HG02884 (cell line): ENCODE measurements around the gene SOWAHC.

Experiments
- ATAC-seq: cut with Tn5 transposase; IDR thresholded peaks from one replicate; pipeline ENCODE4 v1.9.1; 2021; ENCODE audit warnings: mild to moderate bottlenecking, moderate library complexity; ENCODE audit not compliant: unreplicated experiment

The SOWAHC gene

DNA sequence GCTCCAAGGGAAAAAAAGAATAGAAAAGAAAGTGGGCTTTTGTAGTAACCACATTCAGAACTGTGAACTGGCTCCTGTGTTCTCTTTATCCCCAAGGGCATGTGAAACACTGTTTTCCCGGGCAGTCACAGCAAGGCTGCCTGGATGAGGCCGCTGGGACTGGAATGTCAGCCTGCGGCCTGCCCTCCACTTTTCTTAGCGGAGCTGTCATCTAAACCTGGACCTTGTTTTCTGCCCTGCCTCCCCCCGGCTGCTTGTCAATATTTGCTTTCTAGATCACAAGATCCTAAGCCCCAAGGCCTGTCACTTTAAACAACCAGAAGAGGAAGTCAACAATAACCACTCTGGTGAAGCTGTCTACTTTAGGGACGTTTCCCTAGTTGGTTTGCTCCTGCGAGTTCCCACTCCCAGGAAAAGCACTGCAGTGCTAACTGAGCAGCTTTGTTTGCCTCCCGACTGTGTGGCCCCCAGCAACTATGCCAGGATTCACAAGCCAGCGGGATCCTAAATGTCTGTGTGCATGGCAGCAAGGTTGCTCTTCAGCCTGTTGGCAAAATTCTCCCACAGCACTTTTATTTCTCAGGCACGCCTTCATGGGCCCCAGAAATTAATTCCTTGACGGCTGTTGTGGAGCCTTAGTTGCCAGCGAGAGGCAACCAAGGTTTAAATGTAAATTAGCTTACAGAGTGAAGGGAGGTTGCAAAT is 30.6 kb downstream of the SOWAHC start:
- ATAC-seq = no peak

- ATAC-seq = no peak
Measured at GRCh38 chr2:109645412-109646184, 31.4 kb downstream of the SOWAHC start.

DNA sequence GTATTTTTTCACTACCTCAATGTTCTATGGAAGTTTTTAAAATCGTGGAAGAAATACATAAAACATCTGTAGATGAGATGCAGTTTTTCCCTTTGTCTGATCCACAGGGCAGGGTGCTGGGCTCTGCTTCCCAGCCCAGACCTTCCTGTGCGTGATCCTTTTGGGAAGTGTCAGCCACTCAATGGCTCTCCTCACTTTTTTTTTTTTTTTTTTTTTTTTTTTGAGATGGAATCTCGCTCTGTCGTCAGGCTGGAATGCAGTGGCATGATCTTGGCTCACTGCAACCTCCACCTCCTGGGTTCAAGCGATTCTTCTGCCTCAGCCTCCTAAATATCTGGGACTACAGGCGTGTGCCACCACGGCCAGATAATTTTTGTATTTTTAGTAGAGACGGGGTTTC is 32.8 kb downstream of the SOWAHC start:
- no peak for ATAC-seq

- no peak for ATAC-seq
Measured at GRCh38 chr2:109647636-109648035, 33.5 kb downstream of the SOWAHC start.

- ATAC-seq = no peak
Measured at GRCh38 chr2:109648041-109648527, 33.9 kb downstream of the SOWAHC start.

DNA sequence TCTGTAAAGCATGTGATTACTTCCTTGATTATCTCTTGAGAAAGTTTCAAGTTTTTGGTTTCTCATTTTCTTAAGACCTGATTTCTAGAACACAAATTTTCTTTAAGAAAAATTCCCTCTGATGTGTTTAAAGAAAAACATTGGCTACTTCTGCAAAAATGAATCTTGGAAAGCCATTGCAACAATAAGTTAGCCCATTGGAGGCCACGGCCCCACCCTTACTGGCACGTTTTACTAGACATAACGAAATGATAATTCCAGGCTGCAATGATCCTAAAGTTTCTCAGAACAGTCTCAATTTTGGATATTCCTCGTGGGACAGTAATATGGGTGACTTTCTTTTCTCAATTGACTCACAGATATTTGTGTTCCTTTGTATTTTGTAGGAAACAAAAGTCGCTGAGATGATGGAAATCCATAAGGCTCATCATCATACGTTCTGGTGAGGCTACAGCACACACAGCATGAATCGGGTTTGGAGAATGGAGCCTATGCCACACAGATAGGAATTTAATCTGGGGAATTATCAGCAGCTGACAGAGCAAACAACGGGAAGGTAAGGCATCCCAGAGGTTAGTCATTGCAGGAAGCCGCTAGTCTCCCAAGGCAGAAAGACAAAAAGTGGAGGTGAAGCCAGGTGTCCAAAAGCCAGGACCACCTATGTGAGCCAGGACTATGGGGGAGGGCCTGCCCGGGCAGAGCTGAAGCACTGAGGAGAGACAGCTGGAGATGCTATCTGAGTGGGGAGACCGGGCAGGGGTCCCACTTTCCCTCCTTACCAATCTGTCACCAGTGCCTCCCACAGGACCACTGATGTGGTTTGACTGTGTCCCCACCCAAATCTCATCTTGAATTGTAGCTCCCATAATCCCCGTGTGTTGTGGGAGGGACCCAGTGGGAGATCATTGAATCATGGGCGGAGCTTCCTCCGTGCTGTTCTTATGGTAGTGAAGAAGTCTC is 35.9 kb downstream of the SOWAHC start:
- ATAC-seq = no peak

DNA sequence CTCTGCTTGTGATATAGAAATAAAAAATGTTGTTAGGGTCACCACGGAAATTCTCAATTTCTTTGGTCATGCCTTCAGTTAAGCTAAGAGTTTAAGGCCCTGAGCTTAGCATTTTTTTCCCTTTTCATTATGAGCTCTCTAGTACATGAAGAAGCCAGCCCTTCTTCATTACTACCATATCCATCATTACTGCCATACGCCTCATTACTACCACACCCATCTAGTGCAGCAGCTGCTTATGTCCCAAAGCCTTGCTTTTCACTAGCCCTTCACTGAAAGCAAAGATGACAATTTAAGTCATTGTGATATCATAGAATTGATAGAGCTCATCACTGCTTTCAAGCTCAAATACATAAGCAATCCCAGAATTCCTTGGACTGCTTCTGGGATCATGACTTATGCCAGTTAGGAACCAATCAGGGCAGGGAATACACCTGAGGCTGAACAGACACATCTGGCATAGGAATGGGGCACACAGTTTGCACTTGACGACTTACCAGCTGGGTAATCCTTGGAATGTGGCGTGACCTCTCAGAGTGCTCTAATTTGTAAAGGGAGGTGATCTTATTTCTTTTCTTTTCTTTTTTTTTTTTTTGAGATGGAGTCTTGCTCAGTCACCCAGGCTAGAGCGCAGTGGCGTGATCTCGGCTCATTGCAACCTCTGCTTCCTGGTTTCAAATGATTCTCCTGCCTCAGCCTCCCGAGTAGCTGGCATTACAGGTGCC is 40.3 kb downstream of the SOWAHC start:
- ATAC-seq = no peak

GRCh38 chr2:109655287-109655686 is 41.1 kb downstream of the SOWAHC start:
- ATAC-seq = no peak

GRCh38 chr2:109659396-109660045 is 45.4 kb downstream of the SOWAHC start:
- no peak for ATAC-seq

DNA sequence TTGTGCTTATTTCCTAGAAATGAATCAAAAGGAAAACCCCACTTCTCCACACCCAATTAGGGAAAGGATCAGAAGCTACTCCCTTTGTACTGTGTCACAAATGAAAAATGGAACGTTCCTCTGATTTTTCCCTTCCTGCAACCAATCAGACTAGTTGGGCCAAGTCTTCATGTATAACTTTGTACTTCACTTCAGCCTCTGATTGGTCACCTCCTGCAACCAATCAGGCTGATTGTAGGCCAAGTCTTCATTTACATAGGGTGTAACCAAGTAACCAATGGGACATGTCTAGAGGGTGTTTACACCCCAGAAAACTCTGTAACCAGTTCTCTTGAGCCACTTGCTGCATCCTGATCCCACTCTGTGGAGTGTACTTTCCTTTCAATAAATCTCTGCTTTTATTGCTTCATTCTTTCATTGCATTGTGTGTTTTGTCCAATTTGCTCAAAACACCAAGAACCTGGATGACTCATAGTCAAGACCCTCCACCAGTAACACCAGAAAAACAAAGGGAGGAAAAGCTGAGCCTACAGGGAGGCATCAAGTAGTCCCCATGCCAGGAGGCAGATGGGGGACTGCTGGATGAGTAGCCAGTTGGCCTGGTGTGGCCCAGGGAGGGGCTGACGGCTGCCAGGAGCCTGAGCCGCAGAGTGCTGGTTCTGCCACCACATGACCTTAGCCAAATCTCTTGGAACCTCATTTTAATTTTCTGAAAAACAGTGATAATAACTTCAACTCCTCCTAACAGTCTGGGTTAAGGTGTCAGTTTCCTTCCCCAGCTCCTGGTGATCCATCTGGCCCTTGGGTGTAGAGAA is 46.1 kb downstream of the SOWAHC start:
- no peak for ATAC-seq

GRCh38 chr2:109662889-109663288 is 48.7 kb downstream of the SOWAHC start:
- no peak for ATAC-seq

GRCh38 chr2:109663721-109664120 is 49.6 kb downstream of the SOWAHC start:
- ATAC-seq = no peak

DNA sequence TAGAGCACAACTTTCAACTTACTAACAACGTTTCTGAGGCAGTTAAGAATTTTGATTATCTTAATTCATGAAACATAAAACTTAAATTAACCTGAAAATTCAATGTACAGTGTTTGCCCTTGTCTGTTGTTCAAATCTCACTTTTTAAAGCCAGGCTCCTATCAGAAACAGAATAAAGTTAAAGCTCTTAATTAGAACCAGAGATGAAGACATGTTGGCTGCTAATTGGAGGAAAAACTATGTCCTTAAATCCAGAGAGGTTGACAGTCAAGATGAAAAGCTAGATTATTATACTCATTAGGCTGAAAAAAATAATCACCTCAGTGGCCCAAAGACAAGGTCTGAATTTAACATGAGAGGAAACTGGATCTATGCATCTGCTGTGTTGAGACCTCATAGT is 52.3 kb downstream of the SOWAHC start:
- no peak for ATAC-seq
